GM23248 (cell line): Measurements from ENCODE around the gene MYLK.

ENCODE experiments used
- EZH2 ChIP-seq: fragments of 200-600 bp; sonication (generic); IDR thresholded peaks from 2 replicates; pipeline ENCODE4 v1.6.1; 2018; ENCODE audit warnings: antibody characterized with exemption, mild to moderate bottlenecking; ENCODE audit not compliant: insufficient read depth, poor library complexity, severe bottlenecking
- EZH2phosphoT487 ChIP-seq: fragments of 200-600 bp; sonication (generic); IDR thresholded peaks from 2 replicates; pipeline ENCODE4 v1.6.1; 2018; ENCODE audit warnings: antibody characterized with exemption, moderate library complexity, mild to moderate bottlenecking, low read depth; ENCODE audit not compliant: insufficient read depth

- TF ChIP-seq EZH2 (no peak), EZH2phosphoT487 (no peak)
Measured at GRCh38 chr3:123678108-123678511, 206.0 kb downstream of the MYLK start.
